ENCODE measurements around the gene AHRR.

GRCh38 chr5:320524-321229 is 837 bp upstream of the AHRR start:
- TF ChIP-seq CTCF (conservative IDR thresholded peaks at IDR 0.05; ENCODE audit: low read depth, low read length) (no peak), ELK1 (IDR thresholded peaks at IDR 0.05; ENCODE audit: borderline replicate concordance, low read depth, low read length) (no peak), MAFK (IDR thresholded peaks at IDR 0.05; ENCODE audit: low read depth, low read length) (no peak), RFX5 (IDR thresholded peaks at IDR 0.05; ENCODE audit: low read depth, low read length) (no peak), POLR2A (IDR thresholded peaks at IDR 0.05; ENCODE audit: low read depth, low read length) (no peak), SMC3 (IDR thresholded peaks at IDR 0.05; ENCODE audit: low read depth, low read length) (no peak), BHLHE40 (IDR thresholded peaks at IDR 0.05; ENCODE audit: low read depth, low read length) (no peak), RCOR1 (IDR thresholded peaks at IDR 0.05; ENCODE audit: insufficient replicate concordance, low read length) (no peak), FOS (IDR thresholded peaks at IDR 0.05; ENCODE audit: low read depth, low read length) (no peak), RAD21 (IDR thresholded peaks at IDR 0.05; ENCODE audit: low read length) (no peak)
